Lower leg skin (tissue), 3 donors: ENCODE results near the gene CEP128.

ENCODE experiments used
- POLR2A ChIP-seq, 2 donors: fragments of 450-650 bp; IDR thresholded peaks; one replicate each; pipeline ENCODE4 v1.6.1; 2016 to 2017; ENCODE audit warnings: antibody characterized with exemption in 2 of 2, mild to moderate bottlenecking in 1 of 2, moderate library complexity in 1 of 2
- TF ChIP-seq, protein P1 (sequence below), 3 donors: fragments of 450-650 bp; IDR thresholded peaks; one replicate each; pipeline ENCODE4 v1.5.1; 2016; ENCODE audit warnings: antibody characterized with exemption in 3 of 3, mild to moderate bottlenecking in 3 of 3, moderate library complexity in 2 of 3

DNA sequence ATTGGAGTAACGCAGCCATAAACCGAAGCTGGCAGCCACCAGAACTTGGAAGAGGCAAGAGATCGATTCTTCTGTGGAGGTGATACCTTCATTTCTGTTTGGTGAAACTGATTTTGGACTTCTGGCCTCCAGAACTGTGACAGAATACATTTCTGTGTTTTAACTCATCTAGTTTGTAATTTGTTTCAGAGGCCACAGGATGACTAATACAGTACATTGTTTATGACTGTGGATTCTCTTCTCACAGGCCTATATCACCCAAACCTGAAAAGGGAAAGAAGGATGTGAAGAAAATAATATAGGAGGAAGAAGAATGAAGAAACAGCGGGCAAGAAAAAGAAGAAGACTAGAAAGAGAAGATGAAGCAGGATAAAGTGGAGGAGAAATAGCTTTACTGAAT is 466.5 kb downstream of the CEP128 start:
- TF ChIP-seq POLR2A (IDR thresholded peaks at IDR 0.05): no peak
- TF ChIP-seq, protein P1, sequence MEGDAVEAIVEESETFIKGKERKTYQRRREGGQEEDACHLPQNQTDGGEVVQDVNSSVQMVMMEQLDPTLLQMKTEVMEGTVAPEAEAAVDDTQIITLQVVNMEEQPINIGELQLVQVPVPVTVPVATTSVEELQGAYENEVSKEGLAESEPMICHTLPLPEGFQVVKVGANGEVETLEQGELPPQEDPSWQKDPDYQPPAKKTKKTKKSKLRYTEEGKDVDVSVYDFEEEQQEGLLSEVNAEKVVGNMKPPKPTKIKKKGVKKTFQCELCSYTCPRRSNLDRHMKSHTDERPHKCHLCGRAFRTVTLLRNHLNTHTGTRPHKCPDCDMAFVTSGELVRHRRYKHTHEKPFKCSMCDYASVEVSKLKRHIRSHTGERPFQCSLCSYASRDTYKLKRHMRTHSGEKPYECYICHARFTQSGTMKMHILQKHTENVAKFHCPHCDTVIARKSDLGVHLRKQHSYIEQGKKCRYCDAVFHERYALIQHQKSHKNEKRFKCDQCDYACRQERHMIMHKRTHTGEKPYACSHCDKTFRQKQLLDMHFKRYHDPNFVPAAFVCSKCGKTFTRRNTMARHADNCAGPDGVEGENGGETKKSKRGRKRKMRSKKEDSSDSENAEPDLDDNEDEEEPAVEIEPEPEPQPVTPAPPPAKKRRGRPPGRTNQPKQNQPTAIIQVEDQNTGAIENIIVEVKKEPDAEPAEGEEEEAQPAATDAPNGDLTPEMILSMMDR (IDR thresholded peaks at IDR 0.05): no peak
